ENCODE results near the gene RAB25. TPM values are rescaled to one million over a fixed set of nuclear protein-coding genes. Genes with fewer than 3 reads are reported as not detected.
A peak's percentile ranks its signal among the peaks of the same experiment; 100 is the strongest.

Gene RAB25
- total RNA-seq, 1 donor from 2014 or later = not detected

- Histone ChIP-seq H3K4me3 (peak overlapping the region; percentile 64), H3K27me3 (ENCODE audit: low read depth) (no peaks in the 10 kb centered on the region), H3K27ac (replicated peaks) (peak overlapping the region; percentile 98), H3K36me3 (no peaks in the 10 kb centered on the region), H3K4me1 (peaks cover 68% of the 10 kb centered on the region), H3K9me3 (replicated peaks) (no peaks in the 10 kb centered on the region)
- TF ChIP-seq, protein P1, sequence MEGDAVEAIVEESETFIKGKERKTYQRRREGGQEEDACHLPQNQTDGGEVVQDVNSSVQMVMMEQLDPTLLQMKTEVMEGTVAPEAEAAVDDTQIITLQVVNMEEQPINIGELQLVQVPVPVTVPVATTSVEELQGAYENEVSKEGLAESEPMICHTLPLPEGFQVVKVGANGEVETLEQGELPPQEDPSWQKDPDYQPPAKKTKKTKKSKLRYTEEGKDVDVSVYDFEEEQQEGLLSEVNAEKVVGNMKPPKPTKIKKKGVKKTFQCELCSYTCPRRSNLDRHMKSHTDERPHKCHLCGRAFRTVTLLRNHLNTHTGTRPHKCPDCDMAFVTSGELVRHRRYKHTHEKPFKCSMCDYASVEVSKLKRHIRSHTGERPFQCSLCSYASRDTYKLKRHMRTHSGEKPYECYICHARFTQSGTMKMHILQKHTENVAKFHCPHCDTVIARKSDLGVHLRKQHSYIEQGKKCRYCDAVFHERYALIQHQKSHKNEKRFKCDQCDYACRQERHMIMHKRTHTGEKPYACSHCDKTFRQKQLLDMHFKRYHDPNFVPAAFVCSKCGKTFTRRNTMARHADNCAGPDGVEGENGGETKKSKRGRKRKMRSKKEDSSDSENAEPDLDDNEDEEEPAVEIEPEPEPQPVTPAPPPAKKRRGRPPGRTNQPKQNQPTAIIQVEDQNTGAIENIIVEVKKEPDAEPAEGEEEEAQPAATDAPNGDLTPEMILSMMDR (IDR thresholded peaks at IDR 0.05; ENCODE audit: borderline replicate concordance) = no peak
- DNase-seq = no peak
- intact Hi-C loops (cut with micrococcal nuclease) = no loop called here
Measured at GRCh38 chr1:156106624-156107488, 45.9 kb downstream of the RAB25 start.

DNA sequence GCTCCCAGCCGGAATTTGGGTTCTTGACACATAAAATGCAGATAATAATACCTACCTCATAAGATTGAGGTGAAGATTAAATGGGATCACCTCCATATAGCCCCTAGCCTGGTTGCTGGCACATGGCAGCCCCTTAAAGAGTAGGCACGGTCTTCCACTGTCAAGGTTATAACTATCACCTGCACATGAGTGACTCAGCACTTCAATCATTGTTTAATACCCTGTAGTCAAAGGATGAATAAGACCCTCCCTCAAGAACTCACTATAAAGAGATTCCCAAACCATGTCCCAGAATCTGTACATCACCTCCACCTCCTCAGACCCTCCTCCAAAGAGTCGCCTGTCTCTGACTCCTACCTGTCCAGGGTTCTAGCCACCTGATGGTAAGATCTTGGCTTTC is 47.1 kb downstream of the RAB25 start:
- no peak overlapping the region for H3K4me3 ChIP-seq
- no peaks in the 10 kb centered on the region for H3K27me3 ChIP-seq (ENCODE audit: low read depth)
- H3K9me3 ChIP-seq (replicated peaks) = no peaks in the 10 kb centered on the region
- intact Hi-C loops (cut with micrococcal nuclease) = no loop called here
- peak overlapping the region; percentile 98 for H3K27ac ChIP-seq (replicated peaks)
- H3K36me3 ChIP-seq = no peaks in the 10 kb centered on the region
- DNase-seq = no peak
- peaks cover 56% of the 10 kb centered on the region for H3K4me1 ChIP-seq
- TF ChIP-seq, protein P1 (IDR thresholded peaks at IDR 0.05; ENCODE audit: borderline replicate concordance) = no peak

- Histone ChIP-seq H3K9me3 (replicated peaks) (no peaks in the 10 kb centered on the region), H3K27ac (replicated peaks) (peak overlapping the region; percentile 11), H3K27me3 (ENCODE audit: low read depth) (no peaks in the 10 kb centered on the region), H3K36me3 (no peaks in the 10 kb centered on the region), H3K4me1 (peaks cover 56% of the 10 kb centered on the region), H3K4me3 (no peak overlapping the region)
- DNase-seq = no peak
- intact Hi-C loops (cut with micrococcal nuclease) = no loop called here
- TF ChIP-seq, protein P1 (IDR thresholded peaks at IDR 0.05; ENCODE audit: borderline replicate concordance) = no peak
Measured at GRCh38 chr1:156108664-156109241, 47.8 kb downstream of the RAB25 start.

DNA sequence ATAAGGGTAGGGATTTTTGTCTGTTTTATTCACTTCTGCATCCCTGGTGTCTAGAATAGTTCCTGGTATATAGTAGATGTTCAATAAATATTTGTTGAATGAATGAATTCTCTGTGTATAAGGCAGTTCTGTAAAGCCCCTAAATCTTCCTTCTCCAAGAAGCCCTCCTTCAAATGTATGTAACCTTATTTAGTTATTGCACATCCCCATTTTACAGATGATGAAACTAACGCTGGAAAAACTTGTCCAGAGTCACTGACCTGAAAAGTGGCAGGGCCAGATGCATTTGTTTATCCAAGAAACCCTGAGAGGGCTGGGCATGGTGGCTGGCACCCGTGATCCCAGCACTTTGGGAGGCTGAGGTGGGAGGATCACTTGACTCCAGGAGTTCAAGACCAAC is 49.3 kb downstream of the RAB25 start:
- no peaks in the 10 kb centered on the region for H3K27me3 ChIP-seq (ENCODE audit: low read depth)
- H3K27ac ChIP-seq (replicated peaks) = no peak overlapping the region
- DNase-seq = no peak
- H3K36me3 ChIP-seq = no peaks in the 10 kb centered on the region
- H3K9me3 ChIP-seq (replicated peaks) = no peaks in the 10 kb centered on the region
- TF ChIP-seq, protein P1 (IDR thresholded peaks at IDR 0.05; ENCODE audit: borderline replicate concordance) = no peak
- H3K4me3 ChIP-seq = no peak overlapping the region
- intact Hi-C loops (cut with micrococcal nuclease) = no loop called here
- H3K4me1 ChIP-seq = peaks cover 56% of the 10 kb centered on the region

DNA sequence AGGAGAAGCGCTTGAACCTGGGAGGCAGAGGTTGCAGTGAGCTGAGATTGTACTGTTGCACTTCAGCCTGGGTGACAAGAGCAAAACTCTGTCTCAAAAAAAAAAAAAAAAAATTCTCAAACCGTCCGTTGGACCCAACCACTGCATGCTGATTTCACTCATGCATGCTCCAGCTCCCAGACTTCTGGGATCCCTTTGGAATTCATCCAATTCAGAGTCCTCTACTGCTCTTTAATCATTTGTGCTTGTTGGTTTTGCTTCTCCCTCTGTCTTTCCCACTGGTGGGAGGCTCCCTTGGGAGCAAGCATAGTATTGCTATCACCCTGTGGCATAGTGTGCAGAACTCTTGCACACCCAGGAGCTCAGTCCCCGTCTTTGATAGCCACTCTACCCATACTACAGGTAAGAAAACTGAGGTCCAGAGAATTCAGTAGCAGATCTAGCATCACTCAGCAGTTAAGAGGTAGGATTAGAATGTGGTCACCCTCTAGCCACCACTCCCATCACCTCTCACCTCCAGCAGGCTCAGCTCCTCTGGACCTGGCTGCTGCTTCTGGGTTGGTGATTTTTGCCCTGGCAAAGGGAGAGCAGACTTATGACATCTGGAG is 50.5 kb downstream of the RAB25 start:
- peak overlapping the region; percentile 97 for H3K27ac ChIP-seq (replicated peaks)
- no peaks in the 10 kb centered on the region for H3K9me3 ChIP-seq (replicated peaks)
- intact Hi-C loops (cut with micrococcal nuclease) = no loop called here
- TF ChIP-seq, protein P1 (IDR thresholded peaks at IDR 0.05; ENCODE audit: borderline replicate concordance) = no peak
- DNase-seq = no peak
- no peaks in the 10 kb centered on the region for H3K27me3 ChIP-seq (ENCODE audit: low read depth)
- no peaks in the 10 kb centered on the region for H3K36me3 ChIP-seq
- H3K4me1 ChIP-seq = peaks cover 56% of the 10 kb centered on the region
- H3K4me3 ChIP-seq = no peak overlapping the region
